Stimulated activated CD8-positive, alpha-beta memory T cell treated with anti-CD3 and anti-CD28 coated beads, Interleukin-12 subunit alpha, Interleukin-12 subunit beta, amount 100 ng/mL, for 1 hour (primary cell): ENCODE measurements around the gene THY1.
"Not testable (repeated sequence)": the region's sequence is repeated elsewhere in the genome, so short reads cannot be mapped to it uniquely, and the experiment has no call there.

Experiments used
- DNase-seq: peaks from one replicate; pipeline ENCODE4 v3.0.0-alpha.2; 2020; ENCODE audit warnings: low read depth

The THY1 gene

DNA sequence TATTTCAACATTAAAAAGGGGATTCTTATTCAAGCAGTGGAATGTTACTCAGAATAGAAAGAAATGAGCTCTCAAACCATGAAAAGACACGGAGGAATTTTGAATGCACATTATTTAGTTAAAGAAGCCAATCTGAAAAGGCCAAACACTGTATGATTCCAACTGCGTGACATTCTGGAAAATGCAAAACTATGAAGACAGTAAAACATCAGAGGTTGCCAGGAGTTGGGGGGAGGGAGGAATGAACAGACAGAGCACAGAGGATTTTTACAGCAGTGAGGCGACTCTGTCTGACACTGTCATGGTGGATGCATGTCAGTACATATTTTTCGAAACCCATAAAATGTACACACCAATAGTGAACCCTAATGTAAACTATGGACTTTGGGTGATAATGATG lies 22.9 kb upstream of the THY1 start:
- no peak for DNase-seq

- no peak for DNase-seq
Observed at GRCh38 chr11:119445379-119445778, 22.4 kb upstream of the THY1 start.

DNA sequence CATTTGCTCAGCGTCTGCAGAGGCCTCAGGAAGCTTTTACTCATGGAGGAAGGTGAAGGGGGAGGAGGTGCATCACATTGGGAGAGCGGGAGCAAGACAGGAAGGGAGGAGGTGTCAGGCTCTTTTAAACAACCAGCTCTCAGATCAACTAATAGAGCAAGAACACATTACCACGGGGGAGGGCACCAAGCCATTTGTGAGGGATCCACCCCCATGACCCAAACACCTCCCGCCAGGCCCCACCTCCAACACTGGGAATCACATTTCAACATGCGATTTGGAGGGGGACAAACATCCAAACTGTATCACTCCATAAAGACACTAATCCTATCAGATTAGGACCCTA lies 18.9 kb upstream of the THY1 start:
- DNase-seq, result no peak

DNA sequence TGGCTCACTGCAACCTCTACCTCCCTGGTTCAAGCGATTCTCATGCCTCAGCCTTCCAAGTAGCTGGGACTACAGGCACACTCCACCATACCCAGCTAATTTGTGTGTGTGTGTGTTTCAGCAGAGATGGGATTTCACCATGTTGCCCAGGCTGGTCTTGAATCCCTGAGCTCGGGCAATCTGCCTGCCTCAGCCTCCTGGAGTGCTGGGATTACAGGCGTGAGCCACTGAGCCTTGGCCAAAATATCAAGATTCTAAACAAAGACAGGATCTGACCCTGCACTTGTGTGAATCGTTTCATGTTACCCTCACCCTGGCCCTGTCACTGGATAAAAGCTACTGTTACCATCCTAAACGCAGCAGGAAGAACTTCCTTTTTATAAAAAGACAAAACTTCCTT lies 15.6 kb upstream of the THY1 start:
- DNase-seq, result no peak

DNA sequence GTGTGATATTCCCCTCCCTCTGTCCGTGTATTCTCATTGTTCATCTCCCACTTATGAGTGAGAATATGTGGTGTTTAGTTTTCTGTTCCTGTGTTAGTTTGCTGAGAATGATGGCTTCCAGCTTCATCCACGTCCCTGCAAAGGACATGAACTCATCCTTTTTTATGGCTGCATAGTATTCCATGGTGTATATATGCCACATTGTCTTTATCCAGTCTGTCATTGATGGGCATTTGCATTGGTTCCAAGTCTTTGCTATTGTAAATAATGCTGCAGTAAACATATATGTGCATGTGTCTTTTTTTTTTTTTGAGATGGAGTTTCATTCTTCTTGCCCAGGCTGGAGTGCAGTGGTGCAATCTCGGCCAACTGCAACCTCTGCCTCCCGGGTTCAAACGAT lies 14.5 kb upstream of the THY1 start:
- not testable (repeated sequence) for DNase-seq

- no peak for DNase-seq
Observed at GRCh38 chr11:119436711-119437110, 13.7 kb upstream of the THY1 start.

DNA sequence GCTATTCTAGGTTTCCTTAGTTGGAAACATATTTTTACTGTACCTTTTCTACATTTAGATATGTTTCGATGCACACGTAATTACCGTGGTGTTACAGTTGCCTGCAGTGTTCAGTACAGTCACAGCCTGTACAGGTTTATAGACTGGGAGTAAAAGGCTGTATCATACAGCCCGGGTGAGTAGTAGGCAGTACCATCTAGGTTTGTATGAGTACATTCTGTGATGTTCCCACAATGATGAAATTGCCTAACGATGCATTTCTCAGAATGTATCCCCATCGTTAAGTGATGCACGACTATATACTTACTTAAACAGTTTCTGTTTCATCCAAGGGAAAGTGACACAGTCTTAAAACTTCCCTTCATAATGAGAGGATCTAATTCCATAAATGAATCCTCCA lies 13.1 kb upstream of the THY1 start:
- no peak for DNase-seq

- no peak for DNase-seq
Observed at GRCh38 chr11:119434591-119435330, 11.8 kb upstream of the THY1 start.

DNA sequence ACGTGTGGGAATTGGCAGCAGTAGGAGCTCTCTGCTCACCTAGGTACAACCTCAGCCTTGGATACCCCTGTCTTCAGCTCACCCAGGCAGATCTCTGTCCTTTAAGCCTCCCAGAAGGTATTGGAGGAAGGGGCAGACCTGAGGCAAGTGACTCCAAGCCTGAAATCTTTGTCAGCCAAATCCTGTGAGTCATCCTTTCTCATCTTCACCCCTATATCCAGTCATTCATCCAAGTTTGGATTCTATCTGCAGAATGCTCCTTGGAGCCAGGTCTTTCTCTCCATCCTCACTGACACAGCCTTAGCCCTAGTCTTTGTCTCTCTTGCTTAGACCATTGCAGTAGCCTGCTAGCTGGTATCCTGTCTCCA lies 10.4 kb upstream of the THY1 start:
- DNase-seq, result no peak

- no peak for DNase-seq
Observed at GRCh38 chr11:119432484-119433357, 9.7 kb upstream of the THY1 start.

GRCh38 chr11:119431523-119431922 lies 8.6 kb upstream of the THY1 start:
- no peak for DNase-seq

- DNase-seq, result no peak
Observed at GRCh38 chr11:119427279-119427678, 4.3 kb upstream of the THY1 start.

DNA sequence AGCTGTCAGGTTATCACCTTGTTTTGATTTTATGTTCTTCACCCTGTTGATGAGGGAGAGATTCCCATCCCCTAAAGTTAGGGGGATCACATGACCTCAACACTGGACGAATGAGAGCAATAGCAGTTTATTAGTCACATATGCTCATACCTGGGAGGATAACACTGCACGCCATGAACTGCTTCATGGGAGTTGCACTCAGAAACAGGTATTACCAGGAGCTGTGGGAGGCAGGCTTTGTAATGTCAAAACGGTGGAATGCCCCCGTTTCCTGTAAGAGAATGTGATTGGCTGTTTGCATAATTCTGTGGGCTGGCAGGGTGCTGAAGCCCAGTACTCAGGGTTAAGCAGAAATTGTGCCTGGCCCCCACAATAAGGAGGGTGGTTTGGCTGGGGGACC lies 3.2 kb upstream of the THY1 start:
- no peak for DNase-seq

- no peak for DNase-seq
Observed at GRCh38 chr11:119424775-119425174, 1.8 kb upstream of the THY1 start.

GRCh38 chr11:119424276-119424675 lies 1.3 kb upstream of the THY1 start:
- no peak for DNase-seq

DNA sequence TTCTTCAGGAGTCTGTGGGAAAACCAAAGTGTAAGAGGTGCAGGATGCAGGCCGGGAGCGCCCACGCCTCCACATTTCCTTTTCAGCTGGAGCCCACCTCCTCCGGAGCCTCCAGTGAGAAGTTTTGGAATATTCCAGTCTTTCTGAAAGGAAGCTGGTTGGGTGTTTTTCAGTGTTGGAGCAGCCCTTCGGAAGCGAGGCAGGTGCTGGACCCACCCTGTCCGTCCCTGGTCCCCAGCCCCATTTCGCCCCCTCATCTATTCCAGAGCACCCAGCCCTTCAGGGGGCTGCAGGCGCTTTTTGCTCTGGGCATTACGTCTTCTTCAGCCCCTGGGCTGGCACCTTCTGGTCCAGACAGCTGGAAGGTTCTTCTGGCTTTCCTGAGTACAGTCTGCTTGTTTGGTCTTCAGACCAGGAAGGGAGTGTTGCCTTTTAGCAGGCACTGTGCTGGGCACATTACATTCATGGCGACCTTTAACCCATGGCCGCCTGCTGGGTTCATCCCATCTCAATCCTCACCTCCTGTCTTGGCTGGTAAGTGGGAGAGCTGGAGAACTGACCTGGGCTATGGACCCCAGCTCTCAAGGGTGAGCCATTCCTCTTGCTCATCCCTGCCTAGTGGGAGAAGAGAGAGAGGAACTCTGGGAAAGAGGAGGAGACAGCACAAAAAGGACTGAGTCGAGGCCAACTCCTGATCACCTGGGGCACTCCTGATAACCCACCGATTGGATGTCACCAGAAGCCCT lies 710 bp upstream of the THY1 start:
- no peak for DNase-seq

GRCh38 chr11:119421941-119422808 lies 797 bp downstream of the THY1 start:
- DNase-seq, result no peak

DNA sequence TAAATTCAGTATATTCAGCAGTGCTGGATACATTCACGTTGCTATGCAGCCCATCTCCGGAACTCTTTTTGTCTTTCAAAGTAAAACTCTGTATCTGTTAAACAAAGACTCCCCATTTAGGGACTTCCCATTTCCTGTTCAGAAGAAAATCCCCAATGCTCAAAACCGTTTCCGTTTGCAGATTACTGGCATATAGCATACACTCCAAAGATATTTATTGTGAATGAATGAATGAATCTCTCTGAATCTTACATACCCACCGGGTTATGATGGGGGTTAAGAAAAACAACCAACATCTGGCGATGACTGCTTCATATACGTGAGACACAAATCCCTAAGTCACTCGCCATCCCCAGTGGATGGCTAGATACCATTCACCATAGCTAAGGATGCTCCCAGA lies 1.6 kb downstream of the THY1 start:
- no peak for DNase-seq

- DNase-seq, result no peak
Observed at GRCh38 chr11:119420631-119421030, 2.3 kb downstream of the THY1 start.

GRCh38 chr11:119419834-119420492 lies 3.0 kb downstream of the THY1 start:
- DNase-seq, result no peak

DNA sequence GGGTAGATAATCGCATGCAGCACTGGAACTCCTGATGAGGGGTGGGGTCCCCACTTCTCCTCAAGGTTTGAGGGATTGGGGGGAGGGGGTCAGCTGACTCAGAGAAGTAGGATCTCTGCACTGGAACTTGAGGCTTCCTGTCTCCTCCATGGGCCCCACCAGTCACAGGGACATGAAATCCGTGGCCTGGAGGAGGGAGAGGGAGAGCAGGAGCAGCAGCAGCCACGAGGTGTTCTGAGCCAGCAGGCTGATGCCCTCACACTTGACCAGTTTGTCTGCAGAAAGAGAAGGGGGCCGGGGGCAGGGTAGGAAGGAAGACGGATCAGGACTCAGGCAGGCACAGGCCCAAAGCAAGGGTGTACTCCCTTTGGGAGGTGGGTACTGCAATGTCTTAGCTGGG lies 3.7 kb downstream of the THY1 start:
- DNase-seq, result no peak
